ENCODE results near the gene FBXO17.
"Not testable (repeated sequence)": the region's sequence is repeated elsewhere in the genome, so short reads cannot be mapped to it uniquely, and the experiment has no call there.

Gene FBXO17

GRCh38 chr19:38970664-38971532 is 4.6 kb downstream of the FBXO17 start:
- H3K4me2 ChIP-seq (ENCODE audit: low read length) = no peak overlapping the region
- H3K79me2 ChIP-seq = peaks cover 13% of the 10 kb centered on the region
- H3K4me3 ChIP-seq (ENCODE audit: low read depth, low read length) = no peak overlapping the region
- no peaks in the 10 kb centered on the region for H3K27me3 ChIP-seq (ENCODE audit: control insufficient read depth, insufficient read depth, low read length)
- no peaks in the 10 kb centered on the region for H3K36me3 ChIP-seq (ENCODE audit: control insufficient read depth, insufficient read depth, low read length)
- H3K9ac ChIP-seq = no peak overlapping the region
- no peaks in the 10 kb centered on the region for H3K9me3 ChIP-seq (ENCODE audit: control insufficient read depth, low read length)
- H3K4me1 ChIP-seq = no peaks in the 10 kb centered on the region
- no peak overlapping the region for H3K27ac ChIP-seq
- TF ChIP-seq CTCF (IDR thresholded peaks at IDR 0.05) = no peak
- no peak overlapping the region for H2AFZ ChIP-seq

GRCh38 chr19:38966149-38966548 is 9.4 kb downstream of the FBXO17 start:
- not testable (repeated sequence) for H3K27ac ChIP-seq; H3K9ac ChIP-seq; H3K27me3 ChIP-seq (ENCODE audit: control insufficient read depth, insufficient read depth, low read length); H3K4me1 ChIP-seq; H3K36me3 ChIP-seq (ENCODE audit: control insufficient read depth, insufficient read depth, low read length); H3K4me3 ChIP-seq (ENCODE audit: low read depth, low read length); H2AFZ ChIP-seq; H3K79me2 ChIP-seq; H3K4me2 ChIP-seq (ENCODE audit: low read length); H3K9me3 ChIP-seq (ENCODE audit: control insufficient read depth, low read length)

GRCh38 chr19:38964738-38965137 is 10.8 kb downstream of the FBXO17 start:
- Histone ChIP-seq H3K9me3 (ENCODE audit: control insufficient read depth, low read length) (no peaks in the 10 kb centered on the region), H3K9ac (no peak overlapping the region), H3K4me1 (no peaks in the 10 kb centered on the region), H3K79me2 (peaks cover 5% of the 10 kb centered on the region), H3K27me3 (ENCODE audit: control insufficient read depth, insufficient read depth, low read length) (no peaks in the 10 kb centered on the region), H3K4me3 (ENCODE audit: low read depth, low read length) (no peak overlapping the region), H3K36me3 (ENCODE audit: control insufficient read depth, insufficient read depth, low read length) (no peaks in the 10 kb centered on the region), H2AFZ (no peak overlapping the region), H3K27ac (no peak overlapping the region), H3K4me2 (ENCODE audit: low read length) (no peak overlapping the region)
- no peak for TF ChIP-seq CTCF (IDR thresholded peaks at IDR 0.05)

- no peaks in the 10 kb centered on the region for H3K9me3 ChIP-seq (ENCODE audit: control insufficient read depth, low read length)
- peaks cover 8% of the 10 kb centered on the region for H3K79me2 ChIP-seq
- no peak overlapping the region for H3K27ac ChIP-seq
- no peak for TF ChIP-seq CTCF (IDR thresholded peaks at IDR 0.05)
- no peaks in the 10 kb centered on the region for H3K4me1 ChIP-seq
- H3K4me2 ChIP-seq (ENCODE audit: low read length) = no peak overlapping the region
- H2AFZ ChIP-seq = no peak overlapping the region
- H3K9ac ChIP-seq = no peak overlapping the region
- H3K36me3 ChIP-seq (ENCODE audit: control insufficient read depth, insufficient read depth, low read length) = no peaks in the 10 kb centered on the region
- H3K27me3 ChIP-seq (ENCODE audit: control insufficient read depth, insufficient read depth, low read length) = no peaks in the 10 kb centered on the region
- no peak overlapping the region for H3K4me3 ChIP-seq (ENCODE audit: low read depth, low read length)
These were observed 15.9 kb downstream of the FBXO17 start for GRCh38 chr19:38959618-38960017.

- H3K9me3 ChIP-seq (ENCODE audit: control insufficient read depth, low read length) = no peaks in the 10 kb centered on the region
- no peaks in the 10 kb centered on the region for H3K4me1 ChIP-seq
- no peaks in the 10 kb centered on the region for H3K36me3 ChIP-seq (ENCODE audit: control insufficient read depth, insufficient read depth, low read length)
- H3K27me3 ChIP-seq (ENCODE audit: control insufficient read depth, insufficient read depth, low read length) = no peaks in the 10 kb centered on the region
- no peak overlapping the region for H3K27ac ChIP-seq
- H3K4me2 ChIP-seq (ENCODE audit: low read length) = no peak overlapping the region
- H2AFZ ChIP-seq = no peak overlapping the region
- no peak overlapping the region for H3K4me3 ChIP-seq (ENCODE audit: low read depth, low read length)
- H3K9ac ChIP-seq = no peak overlapping the region
- peaks cover 8% of the 10 kb centered on the region for H3K79me2 ChIP-seq
- TF ChIP-seq CTCF (IDR thresholded peaks at IDR 0.05) = no peak
These were observed 17.2 kb downstream of the FBXO17 start for GRCh38 chr19:38958301-38958700.
